ENCODE measurements around the gene GHRHR. TPM values are rescaled to one million over a fixed set of nuclear protein-coding genes. Genes with fewer than 3 reads are reported as not detected.

GHRHR gene
- total and polyA plus RNA-seq, 9 of the 15 experiments (the other 6 are each of a cell fraction or from before 2014, with no cell fraction given): not detected

GRCh38 chr7:30915005-30915601, 48.6 kb upstream of the GHRHR start (continued):
- TF ChIP-seq KAT2B (IDR thresholded peaks at IDR 0.05; ENCODE audit: low read depth, low read length) (no peak), HNRNPUL1 (IDR thresholded peaks at IDR 0.05; ENCODE audit: low read length) (no peak), CBX1 (IDR thresholded peaks at IDR 0.05; ENCODE audit: low read depth) (no peak), IFI16 (CRISPR knock-in tag; IDR thresholded peaks at IDR 0.05) (no peak), GATA2 (CRISPR knock-in tag; IDR thresholded peaks at IDR 0.05) (peak; percentile 99), NEUROD1 (IDR thresholded peaks at IDR 0.05; ENCODE audit: borderline replicate concordance, low read depth, low read length, partially characterized antibody) (peak; percentile 85), ZBTB26 (CRISPR knock-in tag; IDR thresholded peaks at IDR 0.05) (peak; percentile 51; the same call in 1 of the 2 replicates), U2AF1 (optimal IDR thresholded peaks at IDR 0.05; ENCODE audit: low read depth, low read length) (no peak), ZZZ3 (IDR thresholded peaks at IDR 0.05) (no peak), XRCC4 (IDR thresholded peaks at IDR 0.05; ENCODE audit: extremely low read depth, insufficient read depth, insufficient read length) (no peak), ZNF184 (CRISPR knock-in tag; IDR thresholded peaks at IDR 0.05) (no peak), ARID2 (IDR thresholded peaks at IDR 0.05) (no peak), MAFG (tag; conservative IDR thresholded peaks at IDR 0.05) (no peak), HSF4 (CRISPR knock-in tag; IDR thresholded peaks at IDR 0.05; ENCODE audit: borderline replicate concordance) (no peak), TEAD2 (tag; IDR thresholded peaks at IDR 0.05) (no peak), NONO (IDR thresholded peaks at IDR 0.05; ENCODE audit: low read depth in 2 of 2, low read length in 1 of 2) (0 out of 4 replicates have a peak, but pooled peaks of 1 of the 2 experiments have one; percentile 20), CBX8 (IDR thresholded peaks at IDR 0.05; ENCODE audit: borderline replicate concordance, extremely low read depth, low read depth, low read length, poor library complexity, severe bottlenecking) (no peak), ZNF75A (CRISPR knock-in tag; IDR thresholded peaks at IDR 0.05) (no peak), TAF15 (IDR thresholded peaks at IDR 0.05; ENCODE audit: low read depth, low read length) (no peak), ZNF408 (CRISPR knock-in tag; IDR thresholded peaks at IDR 0.05; ENCODE audit: low read depth) (no peak), ZBTB11 (CRISPR knock-in tag; IDR thresholded peaks at IDR 0.05) (peak in 1 of 3 experiments; percentile 89; a peak in 2 of 6 replicates), ZNF707 (CRISPR knock-in tag; conservative IDR thresholded peaks at IDR 0.05) (no peak), ARID1B (IDR thresholded peaks at IDR 0.05) (peak; percentile 99), SNIP1 (IDR thresholded peaks at IDR 0.05; ENCODE audit: low read depth) (no peak), ZNF76 (CRISPR knock-in tag; IDR thresholded peaks at IDR 0.05; ENCODE audit: borderline replicate concordance) (no peak)

Data from K562 (cell line).